HPDE6-E6E7 (cell line): ENCODE data around the gene RING1.

Experiments
- DNase-seq: peaks from one replicate; pipeline ENCODE4 v3.0.0; 2011; ENCODE audit warnings: missing footprints; ENCODE audit errors: extremely low spot score

The RING1 gene

GRCh38 chr6:33192105-33192646 is 16.1 kb upstream of the RING1 start, which contains the start of gene COL11A2:
Gene COL11A2 (minus strand): TSS chr6:33192467. CDS start chr6:33192240, 227 bp downstream.
- DNase-seq = no peak

DNA sequence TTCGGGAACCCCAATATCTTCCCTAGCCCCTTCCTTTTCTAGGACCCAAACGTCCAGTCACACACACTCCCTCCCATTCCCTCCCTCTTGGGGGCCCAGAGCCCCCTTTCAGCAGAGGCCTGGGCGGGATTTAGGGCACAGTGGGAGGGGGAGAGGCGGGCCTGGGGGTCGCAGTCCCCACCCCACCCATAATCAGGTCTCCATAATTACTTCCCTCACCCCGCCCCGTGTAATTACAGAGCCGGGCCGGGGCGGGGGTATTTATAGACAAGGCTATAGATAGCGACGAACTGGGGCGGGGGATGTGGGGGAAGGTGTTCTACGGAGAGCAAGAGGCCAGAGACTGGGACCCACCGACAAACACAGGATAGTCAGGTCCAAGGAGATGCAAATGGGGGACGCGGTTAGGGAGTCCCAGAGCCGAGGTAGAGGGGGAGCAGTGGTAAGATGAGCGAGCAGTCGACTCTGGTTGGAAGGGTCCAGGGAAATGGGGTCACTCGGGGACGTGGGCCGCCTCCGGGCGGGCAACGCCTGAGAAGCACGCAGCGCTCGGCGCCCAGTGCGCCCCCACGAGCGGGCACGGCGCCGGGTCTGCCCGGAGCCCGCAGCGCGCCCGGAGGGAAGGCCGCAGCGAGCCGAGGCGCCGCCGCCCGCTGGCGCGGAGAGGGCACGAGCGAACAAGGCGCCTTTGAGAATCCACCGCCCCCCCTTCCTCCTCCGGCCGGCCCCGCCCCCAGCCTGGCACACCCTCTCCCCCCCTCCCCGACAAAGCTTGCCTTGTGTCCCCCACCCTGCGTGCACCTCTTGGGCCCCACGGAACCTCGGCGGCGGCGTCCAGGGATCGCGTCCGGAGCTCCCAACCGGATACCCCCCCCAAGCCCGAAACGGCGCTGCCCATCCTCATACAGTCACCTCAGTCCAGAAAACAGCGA is 15.4 kb upstream of the RING1 start:
- no peak for DNase-seq

DNA sequence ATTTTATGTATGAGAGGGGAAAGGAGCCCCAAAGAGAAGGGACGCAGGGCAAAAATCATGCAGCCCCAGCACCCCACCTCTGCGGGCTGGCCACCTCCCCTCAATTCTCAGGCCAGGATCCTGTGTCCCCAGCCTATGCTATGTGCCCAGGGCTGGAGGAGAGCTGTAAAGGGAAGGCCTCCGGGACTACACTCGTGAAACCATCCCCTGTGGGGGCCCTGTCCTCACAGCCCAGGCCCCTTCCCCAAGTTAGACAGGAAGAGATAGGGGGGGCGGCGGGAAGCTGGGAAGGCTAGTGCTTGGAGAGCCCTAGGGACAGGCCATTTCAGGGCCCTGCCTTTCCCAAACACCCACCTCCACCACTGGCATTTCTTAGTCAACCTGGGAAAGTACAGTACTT is 14.7 kb upstream of the RING1 start:
- no peak for DNase-seq

GRCh38 chr6:33194431-33194979 is 13.8 kb upstream of the RING1 start:
- DNase-seq = no peak

GRCh38 chr6:33195304-33196165 is 12.8 kb upstream of the RING1 start:
- no peak for DNase-seq

DNA sequence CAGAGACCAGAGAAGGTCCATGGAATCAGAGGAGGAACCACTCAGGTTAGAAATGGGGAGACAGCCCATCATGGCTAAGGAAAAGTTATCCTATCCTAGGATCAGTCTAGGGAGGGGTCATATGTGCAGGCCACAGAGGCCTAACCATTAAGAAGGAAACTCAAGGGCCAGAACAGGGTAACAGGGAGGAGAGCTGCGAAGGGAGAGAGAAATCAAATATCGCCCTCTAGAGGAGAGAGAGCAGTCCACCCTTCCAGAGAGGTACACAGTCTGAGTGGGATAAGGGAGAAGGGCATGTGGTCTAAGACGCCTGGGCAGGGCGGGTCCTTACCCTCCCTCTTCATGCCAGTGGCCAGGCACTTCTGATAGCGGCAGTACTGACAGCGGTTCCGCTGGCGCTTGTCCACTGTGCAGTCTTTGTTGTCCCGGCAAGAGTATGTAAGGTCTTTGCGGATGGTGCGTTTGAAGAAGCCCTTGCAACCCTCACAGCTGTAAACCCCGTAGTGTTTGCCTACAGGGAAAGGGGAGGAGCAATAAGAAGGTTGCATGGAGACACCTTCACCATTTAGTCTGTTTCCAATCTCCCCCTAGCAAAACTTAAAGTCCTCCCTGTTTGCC is 10.8 kb upstream of the RING1 start:
- DNase-seq = no peak

DNA sequence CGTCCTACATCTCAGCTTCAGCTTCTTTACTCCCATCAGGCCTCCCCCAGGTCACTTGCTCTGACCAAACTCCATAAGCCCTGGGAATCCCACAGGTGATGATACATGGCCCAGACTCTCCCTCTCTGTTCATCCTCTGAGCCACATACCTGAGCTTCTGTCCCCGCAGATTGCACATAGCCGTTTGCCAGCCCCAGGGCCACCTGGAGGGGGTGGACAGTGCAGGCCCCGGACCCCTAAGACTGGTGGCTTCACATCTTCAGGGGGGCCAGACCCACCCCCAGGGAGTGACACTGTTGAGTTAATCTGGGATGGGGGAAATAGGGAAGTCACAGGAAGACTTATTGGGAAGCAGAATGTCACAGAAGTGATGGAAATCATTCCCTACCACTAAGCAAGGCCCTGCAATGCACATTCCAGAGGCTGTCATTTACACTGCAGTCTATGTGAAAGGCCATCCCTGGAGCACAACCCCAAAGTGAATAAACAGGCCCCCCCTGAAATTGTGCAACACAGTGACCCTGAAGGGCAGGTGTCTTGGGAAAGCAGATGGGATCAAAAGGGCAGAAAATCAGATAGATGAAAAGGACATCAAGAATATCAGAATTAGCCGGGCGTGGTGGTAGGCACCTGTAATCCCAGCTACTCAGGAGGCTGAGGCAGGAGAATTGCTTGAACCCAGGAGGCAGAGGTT is 10.0 kb upstream of the RING1 start:
- no peak for DNase-seq

GRCh38 chr6:33198853-33199436 is 9.4 kb upstream of the RING1 start:
- DNase-seq = no peak

DNA sequence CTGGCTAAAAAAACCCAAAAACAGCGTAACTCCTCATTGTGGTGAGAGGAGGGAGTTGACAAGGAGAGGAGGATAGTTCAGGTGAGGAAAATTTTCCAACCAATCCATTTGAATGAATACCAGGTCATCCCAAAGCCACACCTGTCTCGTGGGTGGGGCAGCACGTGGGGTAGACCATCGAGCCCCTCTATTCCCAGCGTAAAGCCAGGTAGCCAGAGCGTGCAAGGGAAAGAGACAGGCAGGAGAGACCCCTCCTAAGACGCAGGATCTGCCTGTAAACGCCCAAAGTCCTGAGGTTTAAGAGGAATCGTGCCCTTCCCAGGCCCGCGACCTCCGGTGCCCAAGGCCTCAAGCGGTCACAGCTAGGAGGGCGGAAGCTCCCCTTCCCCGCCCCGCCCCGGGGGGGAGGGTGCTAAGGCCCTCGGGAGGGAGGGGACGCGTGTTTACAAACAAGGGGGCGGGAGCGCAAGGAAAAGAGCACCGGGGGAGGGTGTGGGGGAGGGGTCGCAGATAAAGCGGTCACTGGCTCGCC is 8.5 kb upstream of the RING1 start:
- no peak for DNase-seq

DNA sequence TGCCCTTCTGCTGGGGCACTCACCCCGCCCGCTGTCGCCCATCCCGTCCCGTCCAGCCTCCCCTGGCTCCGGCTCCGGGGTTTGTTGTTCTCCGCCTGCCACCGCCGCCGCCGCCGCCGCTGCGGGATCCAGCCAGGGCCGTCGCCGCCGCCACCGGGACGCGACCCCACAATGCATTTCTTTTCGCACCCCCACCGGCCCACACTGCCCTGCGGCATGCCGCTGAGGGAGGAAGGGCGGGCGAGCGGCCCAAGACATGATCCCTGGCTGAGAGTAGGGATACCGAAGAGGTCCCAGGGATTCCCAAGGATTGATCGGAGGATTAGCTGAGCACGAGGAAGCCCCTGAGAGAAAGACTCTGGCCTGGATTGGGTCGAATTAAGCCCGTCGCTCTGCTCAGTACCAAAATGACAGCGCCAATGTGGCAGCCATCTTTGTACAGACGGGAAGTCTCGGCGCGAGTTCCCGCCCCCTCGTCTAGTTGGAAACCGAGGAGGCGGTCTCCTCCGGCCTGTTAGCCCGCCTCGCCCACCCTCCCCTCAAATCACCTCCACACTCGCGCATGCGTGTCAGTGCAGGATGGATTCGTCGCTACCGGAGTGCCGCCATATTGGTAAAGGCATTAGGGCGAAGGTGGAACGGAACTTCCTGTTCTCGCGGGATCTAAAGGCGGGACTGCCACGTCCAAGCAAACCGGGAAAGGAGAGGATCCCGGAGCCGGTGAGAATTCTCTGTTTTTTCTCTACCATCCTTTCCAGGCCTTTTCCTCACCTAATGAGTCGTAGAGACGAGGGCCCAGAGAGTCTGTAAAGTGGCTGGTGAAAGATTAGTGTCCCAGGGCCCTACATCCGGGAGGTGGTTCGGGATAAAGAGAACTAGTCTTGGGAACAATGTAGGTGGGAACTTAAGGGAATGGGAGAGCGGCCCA is 7.8 kb upstream of the RING1 start, which contains the start of the genes RXRB and SLC39A7:
RXRB (minus strand) TSS at position 447 of the 928 bp plus-strand sequence; CDS start at position 258, 189 bp downstream.
SLC39A7 (plus strand) TSS at position 649 of the 928 bp plus-strand sequence. CDS start 379 bp downstream, outside the sequence.
- DNase-seq = peak; percentile 96

DNA sequence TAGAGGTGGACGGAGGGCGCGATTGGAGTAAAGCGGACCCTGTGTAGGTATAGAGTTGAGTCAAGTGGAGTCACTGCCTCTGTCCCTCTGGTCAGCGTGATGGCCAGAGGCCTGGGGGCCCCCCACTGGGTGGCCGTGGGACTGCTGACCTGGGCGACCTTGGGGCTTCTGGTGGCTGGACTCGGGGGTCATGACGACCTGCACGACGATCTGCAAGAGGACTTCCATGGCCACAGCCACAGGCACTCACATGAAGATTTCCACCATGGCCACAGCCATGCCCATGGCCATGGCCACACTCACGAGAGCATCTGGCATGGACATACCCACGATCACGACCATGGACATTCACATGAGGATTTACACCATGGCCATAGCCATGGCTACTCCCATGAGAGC is 7.2 kb upstream of the RING1 start:
- DNase-seq = no peak

DNA sequence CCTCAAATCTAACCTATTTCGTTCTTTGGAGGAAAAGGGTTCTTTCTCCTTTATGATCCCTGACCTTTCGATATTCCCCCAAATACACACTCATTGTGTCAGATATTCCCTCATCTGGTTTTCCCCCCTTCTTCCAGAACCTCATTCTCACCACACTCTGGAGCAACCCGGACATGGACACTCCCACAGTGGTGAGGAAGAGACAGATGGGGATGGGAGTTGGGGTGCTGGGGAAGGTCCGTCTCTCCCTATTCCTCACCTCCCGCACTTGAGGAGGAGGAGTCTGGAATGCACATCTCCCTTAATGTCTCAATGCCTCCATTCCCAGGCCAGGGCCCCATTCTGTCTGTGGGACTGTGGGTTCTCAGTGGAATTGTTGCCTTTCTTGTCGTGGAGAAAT is 6.4 kb upstream of the RING1 start:
- DNase-seq = no peak

DNA sequence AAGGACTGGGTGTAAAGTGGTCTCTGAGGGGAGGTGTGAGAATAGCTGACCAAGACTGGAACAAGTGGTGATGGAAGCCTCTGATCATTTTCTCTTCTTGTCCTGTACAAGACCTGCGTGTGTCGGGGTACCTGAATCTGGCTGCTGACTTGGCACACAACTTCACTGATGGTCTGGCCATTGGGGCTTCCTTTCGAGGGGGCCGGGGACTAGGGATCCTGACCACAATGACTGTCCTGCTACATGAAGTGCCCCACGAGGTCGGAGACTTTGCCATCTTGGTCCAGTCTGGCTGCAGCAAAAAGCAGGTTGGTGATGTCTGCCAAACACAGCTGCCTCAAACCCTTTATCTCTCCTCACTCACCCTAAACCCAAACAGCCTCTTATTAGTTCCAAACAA is 5.5 kb upstream of the RING1 start:
- DNase-seq = no peak

DNA sequence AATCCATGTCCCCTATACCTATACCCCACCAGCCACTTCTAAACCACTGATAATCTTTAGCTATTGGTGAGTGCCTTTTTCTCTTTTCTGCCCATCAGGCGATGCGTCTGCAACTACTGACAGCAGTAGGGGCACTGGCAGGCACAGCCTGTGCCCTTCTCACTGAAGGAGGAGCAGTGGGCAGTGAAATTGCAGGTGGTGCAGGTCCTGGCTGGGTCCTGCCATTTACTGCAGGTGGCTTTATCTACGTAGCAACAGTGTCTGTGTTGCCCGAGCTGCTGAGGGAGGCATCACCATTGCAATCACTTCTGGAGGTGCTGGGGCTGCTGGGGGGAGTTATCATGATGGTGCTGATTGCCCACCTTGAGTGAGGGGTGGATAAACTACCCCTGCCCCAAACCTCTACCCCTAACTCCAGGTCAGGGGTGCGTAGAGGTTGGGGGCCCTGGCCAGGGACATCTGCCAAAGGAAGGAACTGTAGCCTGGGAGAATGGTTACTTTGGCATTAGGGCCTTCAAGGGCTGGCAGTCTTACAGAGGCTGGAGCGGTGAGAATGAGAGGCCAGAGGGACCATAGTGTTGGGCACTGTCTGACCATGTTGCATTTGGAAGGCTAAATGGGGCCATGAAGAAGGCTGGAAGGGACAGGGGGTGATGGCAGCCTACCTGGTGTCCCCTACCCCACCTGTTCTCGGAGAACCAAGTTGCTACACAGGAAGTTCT is 4.7 kb upstream of the RING1 start:
- DNase-seq = no peak

DNA sequence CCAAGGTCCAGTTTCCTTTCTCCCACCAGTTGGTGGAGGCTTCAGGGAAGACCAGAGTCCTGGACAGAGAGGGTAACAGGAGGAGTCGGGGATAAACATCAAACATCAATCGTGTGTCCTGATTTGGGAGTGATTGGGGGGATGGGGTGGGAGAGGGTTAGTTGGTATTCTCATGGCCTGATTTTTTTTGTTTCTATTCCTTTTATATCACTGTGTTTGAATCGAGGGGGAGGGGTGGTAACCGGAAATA is 4.2 kb upstream of the RING1 start:
- no peak for DNase-seq

- DNase-seq = peak; percentile 93
Measured at GRCh38 chr6:33204415-33205190, 3.7 kb upstream of the RING1 start, which contains the start of gene HSD17B8. Gene HSD17B8 (plus strand): TSS chr6:33204655. CDS start chr6:33204669, 14 bp downstream.

- DNase-seq = peak; percentile 60
Measured at GRCh38 chr6:33205191-33206026, 2.9 kb upstream of the RING1 start.
